IMR-90 (cell line): ENCODE data around the gene TDRD6. TPM values are rescaled to one million over a fixed set of nuclear protein-coding genes. Genes with fewer than 3 reads are reported as not detected.

ENCODE experiments used
- ATAC-seq: fragments of 200-7000 bp; cut with Tn5 transposase; 2 replicates; pipeline ENCODE4 v1.9.1; 2020; ENCODE audit warnings: low read depth, mild to moderate bottlenecking, moderate library complexity
- BruUV-seq: library from RNA; stranded (reverse); fragments of 400-500 nt; replicated peaks from 2 replicates; lab custom pipeline; 2021; lab: Mats Ljungman, UMichigan
- CTCF ChIA-PET: fragments of 300-600 bp; formaldehyde crosslinking; extraction: SDS; loops from one replicate; lab custom pipeline; 2021; ENCODE audit warnings: antibody characterized with exemption; lab: Yijun Ruan, JAX
- POLR2A ChIA-PET: fragments of 300-600 bp; sonication (Branson Sonifier 250); formaldehyde crosslinking; loops from one replicate; lab custom pipeline; 2022; ENCODE audit warnings: antibody characterized with exemption; ENCODE audit not compliant: unreplicated experiment; lab: Charles Lee
- DNase-seq: peaks from one replicate; pipeline ENCODE4 v3.0.0; 2013
- H2AFZ ChIP-seq: replicated peaks from 2 replicates; pipeline ENCODE3; 2013; ENCODE audit warnings: low read length, mild to moderate bottlenecking; ENCODE audit not compliant: poor library complexity
- H2AK5ac ChIP-seq: 2 replicates; pipeline ENCODE4 v1.6.1; 2013; ENCODE audit warnings: low read depth, low read length, inconsistent platforms
- H2AK9ac ChIP-seq: replicated peaks from 2 replicates; pipeline ENCODE3; 2013; ENCODE audit warnings: mild to moderate bottlenecking, low read depth, low read length, moderate library complexity; ENCODE audit not compliant: poor library complexity
- H2BK120ac ChIP-seq: 2 replicates; pipeline ENCODE4 v1.6.1; 2013; ENCODE audit warnings: low read depth, low read length, inconsistent platforms
- H2BK15ac ChIP-seq: 3 replicates; pipeline ENCODE4 v1.6.1; 2013; ENCODE audit warnings: low read depth, low read length, inconsistent platforms
- H2BK20ac ChIP-seq: 2 replicates; pipeline ENCODE4 v1.6.1; 2013; ENCODE audit warnings: low read depth, mild to moderate bottlenecking, inconsistent platforms, low read length, moderate library complexity
- H2BK5ac ChIP-seq: 2 replicates; pipeline ENCODE4 v1.6.1; 2013; ENCODE audit warnings: mild to moderate bottlenecking, low read depth, low read length, inconsistent platforms; ENCODE audit not compliant: poor library complexity, severe bottlenecking
- H3K14ac ChIP-seq: replicated peaks from 2 replicates; pipeline ENCODE4 v1.6.1; 2013; ENCODE audit warnings: low read depth, low read length, inconsistent platforms
- H3K18ac ChIP-seq: 2 replicates; pipeline ENCODE4 v1.6.1; 2013; ENCODE audit warnings: low read depth, low read length, control low read depth
- H3K23ac ChIP-seq: 2 replicates; pipeline ENCODE4 v1.6.1; 2013; ENCODE audit warnings: low read depth, low read length, inconsistent platforms
- H3K27ac ChIP-seq: 2 replicates; pipeline ENCODE4 v1.5.1; 2013; ENCODE audit warnings: mild to moderate bottlenecking, control low read depth, low read length; ENCODE audit not compliant: insufficient read depth
- H3K27me3 ChIP-seq: 2 replicates; pipeline ENCODE4 v1.6.1; 2013; ENCODE audit warnings: low read length; ENCODE audit not compliant: control insufficient read depth, insufficient read depth
- H3K36me3 ChIP-seq: 2 replicates; pipeline ENCODE4 v1.6.1; 2013; ENCODE audit warnings: low read length, mixed read lengths; ENCODE audit not compliant: control insufficient read depth, insufficient read depth
- H3K4ac ChIP-seq: 2 replicates; pipeline ENCODE4 v1.6.1; 2013; ENCODE audit warnings: low read depth, low read length, inconsistent platforms
- H3K4me1 ChIP-seq: 2 replicates; pipeline ENCODE4 v1.6.1; 2013; ENCODE audit warnings: low read length, mixed read lengths; ENCODE audit not compliant: control insufficient read depth, insufficient read depth
- H3K4me2 ChIP-seq: 2 replicates; pipeline ENCODE4 v1.6.1; 2013; ENCODE audit warnings: low read depth, mild to moderate bottlenecking, control low read depth, low read length, moderate library complexity
- H3K4me3 ChIP-seq: 2 replicates; pipeline ENCODE4 v1.5.1; 2013; ENCODE audit warnings: low read depth, mild to moderate bottlenecking, control low read depth, low read length, moderate library complexity; ENCODE audit not compliant: insufficient read depth
- H3K56ac ChIP-seq: 2 replicates; pipeline ENCODE4 v1.6.1; 2013; ENCODE audit warnings: low read length, inconsistent platforms; ENCODE audit not compliant: insufficient read depth; ENCODE audit errors: extremely low read depth
- H3K79me1 ChIP-seq, 2 experiments: 2 replicates each; pipeline ENCODE4 v1.6.1; 2013; ENCODE audit warnings: low read length in 2 of 2, inconsistent platforms in 1 of 2, low read depth in 1 of 2
- H3K9ac ChIP-seq: 2 replicates; pipeline ENCODE4 v1.6.1; 2013; ENCODE audit warnings: low read depth, low read length, control low read depth
- H3K9me1 ChIP-seq: 2 replicates; pipeline ENCODE4 v1.6.1; 2013; ENCODE audit warnings: low read length, inconsistent platforms; ENCODE audit not compliant: insufficient read depth
- H3K9me3 ChIP-seq: 2 replicates; pipeline ENCODE4 v1.6.1; 2013; ENCODE audit warnings: low read length; ENCODE audit not compliant: control insufficient read depth, insufficient read depth
- H4K20me1 ChIP-seq: 2 replicates; pipeline ENCODE4 v1.6.1; 2013; ENCODE audit warnings: low read length, inconsistent platforms; ENCODE audit not compliant: insufficient read depth
- H4K5ac ChIP-seq: 2 replicates; pipeline ENCODE4 v1.6.1; 2013; ENCODE audit warnings: mild to moderate bottlenecking, low read depth, low read length, control low read depth
- H4K8ac ChIP-seq, 2 experiments: 2 replicates each; pipeline ENCODE4 v1.6.1; 2013; ENCODE audit warnings: low read depth in 2 of 2, low read length in 2 of 2, control low read depth in 1 of 2, inconsistent platforms in 1 of 2
- H4K91ac ChIP-seq: 2 replicates; pipeline ENCODE4 v1.6.1; 2013; ENCODE audit warnings: low read depth, low read length, inconsistent platforms; ENCODE audit not compliant: insufficient read depth
- BHLHE40 ChIP-seq: fragments of 150-350 bp; IDR thresholded peaks from 2 replicates; pipeline ENCODE4 v1.6.1; 2016; ENCODE audit warnings: mild to moderate bottlenecking, low read depth, low read length
- FOS ChIP-seq: fragments of 150-350 bp; IDR thresholded peaks from 2 replicates; pipeline ENCODE4 v1.6.1; 2016; ENCODE audit warnings: low read depth, low read length
- MAFK ChIP-seq: IDR thresholded peaks from 2 replicates; pipeline ENCODE4 v1.6.1; 2012; ENCODE audit warnings: low read depth, low read length, improper control_type of control experiment
- MXI1 ChIP-seq: IDR thresholded peaks from 2 replicates; pipeline ENCODE4 v1.6.1; 2012; ENCODE audit warnings: low read depth, mild to moderate bottlenecking, low read length, moderate library complexity, borderline replicate concordance
- NFE2L2 ChIP-seq: fragments of 150-350 bp; IDR thresholded peaks from 2 replicates; pipeline ENCODE4 v1.6.1; 2016; ENCODE audit warnings: low read depth, mild to moderate bottlenecking, low read length
- RAD21 ChIP-seq: IDR thresholded peaks from 2 replicates; pipeline ENCODE4 v1.6.1; 2012; ENCODE audit warnings: low read length, improper control_type of control experiment
- RFX5 ChIP-seq: IDR thresholded peaks from 2 replicates; pipeline ENCODE4 v1.8.0; 2012; ENCODE audit warnings: low read depth, mild to moderate bottlenecking, low read length, moderate library complexity
- SMC3 ChIP-seq: fragments of 150-350 bp; IDR thresholded peaks from 2 replicates; pipeline ENCODE4 v1.6.1; 2016; ENCODE audit warnings: low read depth, mild to moderate bottlenecking, antibody characterized with exemption, low read length, moderate library complexity
- WGBS, 2 experiments: methylation state at CpG; one replicate each; pipeline versions ENCODE4 v1.1.5 to v1.1.7; 2013; ENCODE audit warnings: missing lambda C conversion rate in 2 of 2; ENCODE audit not compliant: insufficient read length in 1 of 2; ENCODE audit errors: extremely low coverage in 2 of 2; 5-methylcytosine and 5-hydroxymethylcytosine counted together
- dilution Hi-C: fragments of 300-500 bp; cut with HindIII; formaldehyde crosslinking; loops from one replicate; pipeline ENCODE4 v1.14.3; 2018; ENCODE audit warnings: low sequenced_read_pairs; ENCODE audit not compliant: unreplicated experiment
- in situ Hi-C: fragments of 300-500 bp; cut with MboI; formaldehyde crosslinking; loops from 3 replicates; pipeline ENCODE4 v1.14.3; 2019; ENCODE audit warnings: low sequenced_read_pairs, inconsistent platforms, mixed read lengths
- intact Hi-C: fragments of 100-400 bp; cut with micrococcal nuclease; formaldehyde crosslinking; loops from 2 replicates; pipeline ENCODE4 v1.10.0; 2022
- polyA plus RNA-seq, 3 experiments: library from polyadenylated mRNA; depleted of rRNA; stranded (reverse); fragments of >200 nt; gene quantifications; 2 replicates each; pipeline ENCODE4 v1.2.3, GENCODE V29; 2012; ENCODE audit warnings: low replicate concordance in 1 of 3
- total RNA-seq: library from RNA; depleted of rRNA; stranded (reverse); fragments of >200 nt; gene quantifications from 2 replicates; pipeline ENCODE4 v1.2.3, GENCODE V29; 2012
- TF ChIP-seq, protein P1 (sequence below): conservative IDR thresholded peaks from 2 replicates; pipeline ENCODE4 v1.5.1; 2012; ENCODE audit warnings: mild to moderate bottlenecking, low read depth, low read length, improper control_type of control experiment

Gene TDRD6
- total and polyA plus RNA-seq, 2 of the 4 experiments (the other 2 are of a cell fraction), result not detected

DNA sequence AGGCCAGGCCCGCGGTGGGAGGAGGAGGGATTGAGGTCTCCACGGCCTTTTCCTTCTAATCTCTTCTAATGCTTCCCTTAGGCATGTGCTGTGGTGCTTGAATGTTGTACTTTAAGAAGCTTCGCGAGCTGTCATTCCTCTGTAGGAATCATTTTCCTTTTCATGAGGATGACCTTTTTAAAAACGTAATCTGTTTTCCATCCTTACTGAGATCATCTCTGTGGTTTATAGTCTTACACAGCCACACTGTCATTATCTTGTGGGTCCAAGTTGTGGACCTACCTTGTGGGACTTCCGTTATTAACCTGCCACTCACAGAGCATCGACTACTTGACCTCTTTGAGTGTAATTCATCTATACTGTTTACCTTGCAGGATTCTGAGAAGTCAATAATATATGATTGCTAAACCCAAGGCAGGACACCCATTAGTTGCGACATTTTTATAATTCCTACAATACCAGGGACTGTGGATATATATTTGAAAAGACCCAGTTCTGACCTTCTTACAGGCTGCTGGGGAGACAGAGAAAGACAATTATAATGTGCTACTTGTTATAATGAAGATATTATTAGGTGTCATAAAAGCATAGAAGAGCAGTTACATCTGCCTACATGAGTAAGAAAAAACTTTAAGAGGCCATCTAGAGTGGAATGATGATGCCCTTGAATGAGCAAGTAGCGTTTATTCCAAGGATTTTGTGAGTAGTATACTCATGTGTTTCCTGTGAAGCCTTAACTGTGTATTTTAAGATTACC is 34.1 kb upstream of the TDRD6 start:
- Histone ChIP-seq H3K4me3 (peak overlapping the region; percentile 76), H4K20me1 (no peaks in the 10 kb centered on the region), H3K23ac (peak overlapping the region; percentile 24; the same call in 1 of the 2 replicates), H3K9ac (no peak overlapping the region), H4K5ac (no peak overlapping the region), H2BK20ac (no peak overlapping the region), H3K9me3 (no peaks in the 10 kb centered on the region), H4K8ac (no peak overlapping the region), H2AFZ (peak overlapping the region; percentile 97), H3K36me3 (no peaks in the 10 kb centered on the region), H3K27ac (no peak overlapping the region), H3K14ac (no peak overlapping the region), H3K56ac (no peak overlapping the region), H3K4me2 (peak overlapping the region; percentile 78), H2AK5ac (no peak overlapping the region), H2BK5ac (no peak overlapping the region), H3K18ac (no peak overlapping the region), H3K27me3 (no peaks in the 10 kb centered on the region), H3K79me1 (no peaks in the 10 kb centered on the region), H4K91ac (no peak overlapping the region), H2BK120ac (no peak overlapping the region), H2BK15ac (no peak overlapping the region), H3K9me1 (no peaks in the 10 kb centered on the region), H2AK9ac (peak overlapping the region; percentile 30), H3K4ac (no peak overlapping the region), H3K4me1 (no peaks in the 10 kb centered on the region)
- WGBS, 2 experiments, result no CpG with 5 or more reads among the region's 10 CpGs
- intact Hi-C loops, result no loop called here
- in situ Hi-C loops, result no loop called here
- dilution Hi-C loops, result no loop called here
- no TSS peak for BruUV-seq
- TF ChIP-seq BHLHE40, result no peak
- no peak for TF ChIP-seq MXI1
- TF ChIP-seq, protein P1, sequence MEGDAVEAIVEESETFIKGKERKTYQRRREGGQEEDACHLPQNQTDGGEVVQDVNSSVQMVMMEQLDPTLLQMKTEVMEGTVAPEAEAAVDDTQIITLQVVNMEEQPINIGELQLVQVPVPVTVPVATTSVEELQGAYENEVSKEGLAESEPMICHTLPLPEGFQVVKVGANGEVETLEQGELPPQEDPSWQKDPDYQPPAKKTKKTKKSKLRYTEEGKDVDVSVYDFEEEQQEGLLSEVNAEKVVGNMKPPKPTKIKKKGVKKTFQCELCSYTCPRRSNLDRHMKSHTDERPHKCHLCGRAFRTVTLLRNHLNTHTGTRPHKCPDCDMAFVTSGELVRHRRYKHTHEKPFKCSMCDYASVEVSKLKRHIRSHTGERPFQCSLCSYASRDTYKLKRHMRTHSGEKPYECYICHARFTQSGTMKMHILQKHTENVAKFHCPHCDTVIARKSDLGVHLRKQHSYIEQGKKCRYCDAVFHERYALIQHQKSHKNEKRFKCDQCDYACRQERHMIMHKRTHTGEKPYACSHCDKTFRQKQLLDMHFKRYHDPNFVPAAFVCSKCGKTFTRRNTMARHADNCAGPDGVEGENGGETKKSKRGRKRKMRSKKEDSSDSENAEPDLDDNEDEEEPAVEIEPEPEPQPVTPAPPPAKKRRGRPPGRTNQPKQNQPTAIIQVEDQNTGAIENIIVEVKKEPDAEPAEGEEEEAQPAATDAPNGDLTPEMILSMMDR, result no peak
- no peak for TF ChIP-seq FOS
- TF ChIP-seq NFE2L2, result no peak
- TF ChIP-seq SMC3, result no peak
- TF ChIP-seq RFX5, result no peak
- TF ChIP-seq MAFK, result no peak
- TF ChIP-seq RAD21, result no peak
- DNase-seq, result no peak
- ChIA-PET CTCF (interaction anchor here (0.6 kb wide), 1 partner anchor 510 kb away, joined by 3 read pairs; no protein-coding TSS in a partner anchor), POLR2A (no interaction called here)
- no peak for ATAC-seq
